Gastrocnemius medialis (tissue), 4 donors: ENCODE data around the gene COMP.

ENCODE experiments used
- CTCF ChIP-seq, 5 experiments: fragments of 450-650 bp in 3 of 5; fragments of 200-600 bp in 2 of 5; sonication (generic) in 2 of 5; IDR thresholded peaks in 4 of 5; conservative IDR thresholded peaks in 1 of 5; 1 replicate in 4 of 5; 2 replicates in 1 of 5; pipeline ENCODE4 v1.5.1; 2016 to 2019; ENCODE audit warnings: antibody characterized with exemption in 5 of 5, mild to moderate bottlenecking in 3 of 5, moderate library complexity in 3 of 5
- POLR2A ChIP-seq, 2 donors: fragments of 450-650 bp; IDR thresholded peaks; one replicate each; pipeline ENCODE4 v1.6.1; 2017; ENCODE audit warnings: antibody characterized with exemption in 2 of 2, mild to moderate bottlenecking in 2 of 2, moderate library complexity in 2 of 2

DNA sequence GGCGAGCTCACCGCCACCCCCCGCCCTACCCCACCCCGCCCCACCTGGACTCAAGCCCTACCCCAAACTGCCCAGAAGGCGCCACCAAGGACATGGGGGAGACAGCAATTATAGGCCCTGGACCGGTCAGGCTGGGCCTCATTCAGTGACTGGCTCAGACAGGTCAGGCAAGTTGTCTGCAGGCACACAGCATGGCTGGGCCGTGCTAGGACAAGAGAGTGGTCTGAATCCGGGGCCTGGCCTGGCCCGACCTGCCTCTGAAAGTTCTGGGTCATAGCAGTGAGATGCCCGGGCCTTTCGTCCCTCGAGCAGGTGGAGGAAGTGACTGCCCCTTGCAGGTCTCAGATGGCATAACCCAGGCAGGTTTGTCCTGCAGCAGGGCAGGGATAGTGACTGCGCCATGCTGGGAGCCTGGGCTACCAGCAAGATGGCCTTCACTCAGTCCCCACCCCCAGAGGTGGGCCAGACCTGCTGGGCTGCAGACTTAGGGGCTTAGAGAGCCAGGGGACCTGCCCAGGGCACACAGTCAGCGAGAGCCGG is 21.0 kb downstream of the COMP start:
- TF ChIP-seq CTCF (IDR thresholded peaks at IDR 0.05 in 4 of 5, conservative IDR thresholded peaks at IDR 0.05 in 1 of 5) (no peak), POLR2A (IDR thresholded peaks at IDR 0.05) (no peak)
